Naive thymus-derived CD4-positive, alpha-beta T cell (primary cell): ENCODE data around the gene ANKRD44. TPM values are rescaled to one million over a fixed set of nuclear protein-coding genes. Genes with fewer than 3 reads are reported as not detected.
A peak's percentile ranks its signal among the peaks of the same experiment; 100 is the strongest.

ENCODE experiments used
- ATAC-seq: fragments of 150-1000 bp; cut with Tn5 transposase; 2 replicates; pipeline ENCODE4 v1.10.0; 2021; ENCODE audit warnings: mild to moderate bottlenecking, moderate library complexity
- CTCF ChIA-PET: fragments of 350-600 bp; sonication (Branson Sonifier 250); formaldehyde crosslinking; loops from one replicate; lab custom pipeline; 2021; ENCODE audit warnings: antibody characterized with exemption; lab: Charles Lee
- POLR2A ChIA-PET: fragments of 350-600 bp; sonication (Branson Sonifier 250); formaldehyde crosslinking; loops from one replicate; lab custom pipeline; 2021; ENCODE audit warnings: antibody characterized with exemption, inconsistent platforms; lab: Charles Lee
- DNase-seq, 9 donors: peaks; one replicate each; pipeline versions ENCODE4 v3.0.0 to v3.0.0-alpha.2; 2020 to 2022; ENCODE audit warnings: mixed read lengths in 1 of 9
- H3K27ac ChIP-seq: one replicate; pipeline ENCODE4 v1.7.0; 2013; ENCODE audit warnings: mild to moderate bottlenecking, low read depth, low read length, moderate library complexity
- H3K27me3 ChIP-seq, 2 donors: one replicate each; pipeline ENCODE4 v1.7.0; 2013; ENCODE audit warnings: low read length in 2 of 2, mild to moderate bottlenecking in 2 of 2, moderate library complexity in 2 of 2; ENCODE audit not compliant: control insufficient read depth in 2 of 2, insufficient read depth in 2 of 2
- H3K36me3 ChIP-seq, 3 experiments: 1 replicate in 2 of 3; 2 replicates in 1 of 3; pipeline ENCODE4 v1.7.0; 2013; ENCODE audit warnings: low read length in 3 of 3, mild to moderate bottlenecking in 3 of 3, moderate library complexity in 1 of 3; ENCODE audit not compliant: insufficient read depth in 3 of 3, control insufficient read depth in 2 of 3
- H3K4me1 ChIP-seq, 2 donors: one replicate each; pipeline ENCODE4 v1.7.0; 2013; ENCODE audit warnings: low read length in 2 of 2, mild to moderate bottlenecking in 2 of 2, moderate library complexity in 1 of 2; ENCODE audit not compliant: control insufficient read depth in 2 of 2, insufficient read depth in 2 of 2
- H3K4me3 ChIP-seq: 2 replicates; pipeline ENCODE4 v1.7.0; 2013; ENCODE audit warnings: mild to moderate bottlenecking, low read length
- H3K9me3 ChIP-seq, 3 experiments: 1 replicate in 2 of 3; 2 replicates in 1 of 3; pipeline ENCODE4 v1.7.0; 2013; ENCODE audit warnings: low read length in 3 of 3; ENCODE audit not compliant: control insufficient read depth in 2 of 3
- H3K27ac Mint-ChIP-seq, 9 donors: one replicate each; pipeline ENCODE4 v1.8.0; 2020 to 2022; ENCODE audit warnings: mixed read lengths in 9 of 9, mild to moderate bottlenecking in 8 of 9, moderate library complexity in 5 of 9, inconsistent platforms in 2 of 9
- H3K27me3 Mint-ChIP-seq, 5 donors: one replicate each; pipeline ENCODE4 v1.8.0; 2021 to 2022; ENCODE audit warnings: mixed read lengths in 5 of 5, mild to moderate bottlenecking in 1 of 5
- H3K36me3 Mint-ChIP-seq, 5 donors: one replicate each; pipeline ENCODE4 v1.8.0; 2020 to 2022; ENCODE audit warnings: mixed read lengths in 5 of 5, mild to moderate bottlenecking in 3 of 5, inconsistent platforms in 1 of 5
- H3K4me1 Mint-ChIP-seq, 7 donors: one replicate each; pipeline ENCODE4 v1.8.0; 2020 to 2022; ENCODE audit warnings: mixed read lengths in 7 of 7, mild to moderate bottlenecking in 3 of 7, inconsistent platforms in 1 of 7
- H3K4me3 Mint-ChIP-seq, 10 donors: one replicate each; pipeline ENCODE4 v1.8.0; 2020 to 2022; ENCODE audit warnings: mild to moderate bottlenecking in 10 of 10, mixed read lengths in 10 of 10, moderate library complexity in 6 of 10, inconsistent platforms in 2 of 10
- H3K9me3 Mint-ChIP-seq, 11 donors: one replicate each; pipeline ENCODE4 v1.8.0; 2020 to 2022; ENCODE audit warnings: mixed read lengths in 11 of 11, mild to moderate bottlenecking in 4 of 11, inconsistent platforms in 1 of 11, moderate library complexity in 1 of 11
- intact Hi-C, 2 donors: fragments of 100-400 bp; cut with micrococcal nuclease; formaldehyde crosslinking; loops; one replicate each; pipeline ENCODE4 v1.15.1; 2023
- polyA plus RNA-seq, 2 donors: library from polyadenylated mRNA; unstranded; fragments of 300-500 nt; fragmentation: Illumina TruSeq; gene quantifications; one replicate each; pipeline ENCODE4 v1.2.3, GENCODE V29; 2021
- total RNA-seq, 6 experiments: library from RNA in 5 of 6; stranded (reverse) in 5 of 6; gene quantifications; 1 replicate in 5 of 6; 2 replicates in 1 of 6; pipeline ENCODE4 v1.2.3 and lab custom pipeline; 2021 to 2026

Gene ANKRD44
- total and polyA plus RNA-seq, 7 experiments from 2014 or later: 88.6 to 296 (median 235) TPM

DNA sequence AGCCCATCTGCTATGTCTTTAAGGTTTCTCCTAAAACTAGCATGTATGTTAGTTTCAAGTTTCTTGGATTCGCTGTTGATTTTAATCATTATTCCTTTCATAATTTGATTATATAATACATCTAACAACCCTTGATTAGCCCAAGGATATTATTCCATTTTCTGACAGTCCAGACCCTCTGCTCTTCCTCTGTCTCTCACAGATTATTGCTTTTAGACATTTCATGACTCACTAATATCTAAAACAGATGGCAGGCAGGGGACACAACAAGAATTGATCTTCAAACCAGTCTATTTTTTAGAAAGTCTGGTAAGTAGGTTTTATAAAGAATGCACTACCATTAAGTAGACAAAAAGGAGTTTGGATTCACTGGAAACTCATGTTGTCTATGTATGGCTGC, 162.2 kb downstream of the ANKRD44 start:
- ATAC-seq (no peak), DNase-seq (no peak)
- no peak overlapping the region for H3K4me3 Mint-ChIP-seq
- H3K4me3 ChIP-seq: no peak overlapping the region
- peaks cover 0 to 8% (median 0%) of the 10 kb centered on the region in 3 experiments for H3K36me3 ChIP-seq
- H3K9me3 Mint-ChIP-seq: no peaks in the 10 kb centered on the region
- H3K27me3 ChIP-seq: no peaks in the 10 kb centered on the region
- peaks cover 0 to 27% (median 7%) of the 10 kb centered on the region in 5 donors for H3K36me3 Mint-ChIP-seq
- peaks cover 68 to 96% (median 87%) of the 10 kb centered on the region in 7 donors for H3K4me1 Mint-ChIP-seq
- H3K27ac Mint-ChIP-seq: peak overlapping the region in 7 of 9 donors; percentile 81 to 98 (median 92)
- H3K4me1 ChIP-seq: peaks cover 56 to 90% of the 10 kb centered on the region in 2 donors
- peak overlapping the region; percentile 27 for H3K27ac ChIP-seq
- H3K27me3 Mint-ChIP-seq: no peaks in the 10 kb centered on the region
- POLR2A ChIA-PET: interaction anchor here (1.5 kb wide), 1 partner anchor 10 kb away, joined by 4 read pairs; no protein-coding TSS in a partner anchor
- CTCF ChIA-PET: no interaction called here
- intact Hi-C loops: no loop called here
- no peaks in the 10 kb centered on the region for H3K9me3 ChIP-seq

GRCh38 chr2:197147942-197148341, 162.6 kb downstream of the ANKRD44 start:
- Histone ChIP-seq H3K27ac (peak overlapping the region; percentile 40), H3K4me3 (no peak overlapping the region), H3K27me3 (no peaks in the 10 kb centered on the region), H3K36me3 (peaks cover 0 to 8% (median 0%) of the 10 kb centered on the region in 3 experiments), H3K9me3 (no peaks in the 10 kb centered on the region), H3K4me1 (peaks cover 51 to 85% of the 10 kb centered on the region in 2 donors)
- H3K9me3 Mint-ChIP-seq: no peaks in the 10 kb centered on the region
- H3K27me3 Mint-ChIP-seq: no peaks in the 10 kb centered on the region
- peak overlapping the region in 2 of 10 donors; percentile 10 to 57 for H3K4me3 Mint-ChIP-seq
- peak overlapping the region; percentile 26 to 98 (median 91) for H3K27ac Mint-ChIP-seq
- DNase-seq (no peak), ATAC-seq (no peak)
- intact Hi-C loops: loop anchor here in 1 of 2 donors (2.0 kb wide), 1 partner anchor 33 kb away; no protein-coding TSS in a partner anchor
- CTCF ChIA-PET: no interaction called here
- POLR2A ChIA-PET: interaction anchor here (1.2 kb wide), 2 partner anchors 11 to 114 kb away, joined by 3 read pairs; no protein-coding TSS in a partner anchor
- H3K36me3 Mint-ChIP-seq: peaks cover 0 to 29% (median 7%) of the 10 kb centered on the region in 5 donors
- peaks cover 65 to 93% (median 84%) of the 10 kb centered on the region in 7 donors for H3K4me1 Mint-ChIP-seq

GRCh38 chr2:197146995-197147394, 163.6 kb downstream of the ANKRD44 start:
- DNase-seq (no peak), ATAC-seq (no peak)
- Histone ChIP-seq H3K36me3 (peaks cover 0 to 8% (median 0%) of the 10 kb centered on the region in 3 experiments), H3K4me3 (no peak overlapping the region), H3K27me3 (no peaks in the 10 kb centered on the region), H3K9me3 (no peaks in the 10 kb centered on the region), H3K4me1 (peaks cover 44 to 82% of the 10 kb centered on the region in 2 donors), H3K27ac (peak overlapping the region; percentile 47)
- Mint-ChIP-seq H3K27ac (peak overlapping the region; percentile 68 to 98 (median 91)), H3K27me3 (no peaks in the 10 kb centered on the region), H3K9me3 (no peaks in the 10 kb centered on the region), H3K36me3 (peaks cover 0 to 25% (median 15%) of the 10 kb centered on the region in 5 donors), H3K4me3 (peak overlapping the region in 7 of 10 donors; percentile 10 to 66 (median 52)), H3K4me1 (peaks cover 60 to 93% (median 84%) of the 10 kb centered on the region in 7 donors)
- intact Hi-C loops: loop anchor here in 1 of 2 donors (1.0 to 2.0 kb wide), 2 partner anchors 9 to 32 kb away; no protein-coding TSS in a partner anchor
- POLR2A ChIA-PET: interaction anchor here (1.2 kb wide), 2 partner anchors 10 to 115 kb away, joined by 3 read pairs; no protein-coding TSS in a partner anchor
- CTCF ChIA-PET: no interaction called here

DNA sequence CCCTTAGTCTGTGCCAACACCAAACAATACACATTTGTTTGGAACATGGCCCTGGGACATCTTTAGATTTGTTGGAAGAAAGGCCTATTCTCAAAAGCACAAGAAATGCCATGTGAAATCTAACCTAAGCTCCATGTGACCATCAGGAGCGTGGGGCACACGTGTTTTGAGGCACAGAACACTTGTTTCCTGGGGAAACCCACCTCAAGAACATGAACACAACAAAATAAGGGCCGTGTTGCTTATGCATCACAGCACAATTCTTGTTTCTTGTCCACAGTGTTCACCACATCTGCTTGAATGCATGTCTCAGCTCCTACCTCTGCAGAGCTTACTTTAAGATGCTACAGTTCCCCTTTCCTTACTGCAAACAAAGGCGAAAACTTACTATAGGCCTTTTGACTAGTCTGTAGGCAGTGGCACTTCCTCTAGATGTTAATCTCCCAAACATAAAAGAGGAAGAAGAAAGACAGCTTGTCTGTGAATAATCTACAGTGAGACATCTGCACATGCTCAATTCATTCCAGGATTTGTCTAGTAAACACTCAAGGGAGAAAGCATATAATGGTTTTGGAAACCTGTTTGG, 165.0 kb downstream of the ANKRD44 start:
- CTCF ChIA-PET: interaction anchor here (0.8 to 1.7 kb wide), 7 partner anchors 11 to 233 kb away, joined by 3 to 6 read pairs (median 4); no protein-coding TSS in a partner anchor
- Mint-ChIP-seq H3K27ac (peak overlapping the region; percentile 73 to 98 (median 93)), H3K9me3 (no peaks in the 10 kb centered on the region), H3K4me3 (peak overlapping the region; percentile 0 to 71 (median 49)), H3K4me1 (peaks cover 57 to 93% (median 84%) of the 10 kb centered on the region in 7 donors), H3K36me3 (peaks cover 0 to 25% (median 20%) of the 10 kb centered on the region in 5 donors), H3K27me3 (no peaks in the 10 kb centered on the region)
- ATAC-seq: peak; percentile 95
- intact Hi-C loops: loop anchor here in 1 of 2 donors (1.0 to 2.0 kb wide), 4 partner anchors 7 to 31 kb away; no protein-coding TSS in a partner anchor
- Histone ChIP-seq H3K9me3 (no peaks in the 10 kb centered on the region), H3K27ac (peak overlapping the region; percentile 62), H3K27me3 (no peaks in the 10 kb centered on the region), H3K36me3 (peaks cover 0 to 8% (median 0%) of the 10 kb centered on the region in 3 experiments), H3K4me1 (peaks cover 56 to 77% of the 10 kb centered on the region in 2 donors), H3K4me3 (peak overlapping the region; percentile 8)
- POLR2A ChIA-PET: interaction anchor here (0.6 to 1.1 kb wide), 6 partner anchors 9 to 212 kb away, joined by 3 to 5 read pairs (median 3); no protein-coding TSS in a partner anchor
- DNase-seq: peak in 7 of 9 donors; percentile 46 to 74 (median 66)

GRCh38 chr2:197144183-197144582, 166.4 kb downstream of the ANKRD44 start:
- POLR2A ChIA-PET: interaction anchor here (0.5 to 0.6 kb wide), 2 partner anchors 291 to 1309 kb away, joined by 3 read pairs; no protein-coding TSS in a partner anchor
- Histone ChIP-seq H3K4me1 (peaks cover 64 to 75% of the 10 kb centered on the region in 2 donors), H3K4me3 (no peak overlapping the region), H3K36me3 (peaks cover 0 to 8% (median 0%) of the 10 kb centered on the region in 3 experiments), H3K9me3 (no peaks in the 10 kb centered on the region), H3K27me3 (no peaks in the 10 kb centered on the region), H3K27ac (peak overlapping the region; percentile 62)
- H3K36me3 Mint-ChIP-seq: peaks cover 0 to 24% (median 18%) of the 10 kb centered on the region in 5 donors
- ATAC-seq: no peak
- peak overlapping the region in 5 of 10 donors; percentile 35 to 71 (median 52) for H3K4me3 Mint-ChIP-seq
- CTCF ChIA-PET: interaction anchor here (0.8 to 1.9 kb wide), 3 partner anchors 8 to 31 kb away, joined by 3 to 7 read pairs (median 5); no protein-coding TSS in a partner anchor
- intact Hi-C loops: no loop called here
- no peaks in the 10 kb centered on the region for H3K9me3 Mint-ChIP-seq
- peaks cover 48 to 93% (median 83%) of the 10 kb centered on the region in 7 donors for H3K4me1 Mint-ChIP-seq
- H3K27me3 Mint-ChIP-seq: no peaks in the 10 kb centered on the region
- H3K27ac Mint-ChIP-seq: peak overlapping the region; percentile 54 to 98 (median 84)
- DNase-seq: no peak

- Histone ChIP-seq H3K36me3 (peaks cover 0 to 8% (median 0%) of the 10 kb centered on the region in 3 experiments), H3K4me1 (peaks cover 67 to 77% of the 10 kb centered on the region in 2 donors), H3K9me3 (no peaks in the 10 kb centered on the region), H3K27ac (peak overlapping the region; percentile 10), H3K4me3 (no peak overlapping the region), H3K27me3 (no peaks in the 10 kb centered on the region)
- H3K27me3 Mint-ChIP-seq: no peaks in the 10 kb centered on the region
- peaks cover 0 to 26% (median 21%) of the 10 kb centered on the region in 5 donors for H3K36me3 Mint-ChIP-seq
- intact Hi-C loops: no loop called here
- no peaks in the 10 kb centered on the region for H3K9me3 Mint-ChIP-seq
- peak overlapping the region in 8 of 10 donors; percentile 21 to 58 (median 36) for H3K4me3 Mint-ChIP-seq
- DNase-seq (no peak), ATAC-seq (no peak)
- POLR2A ChIA-PET: interaction anchor here (0.6 to 1.4 kb wide), 6 partner anchors 8 to 355 kb away, joined by 3 to 9 read pairs (median 3); no protein-coding TSS in a partner anchor
- peak overlapping the region; percentile 17 to 95 (median 69) for H3K27ac Mint-ChIP-seq
- CTCF ChIA-PET: interaction anchor here (0.6 to 1.2 kb wide), 4 partner anchors 9 to 223 kb away, joined by 3 to 5 read pairs (median 4); no protein-coding TSS in a partner anchor
- peaks cover 54 to 93% (median 83%) of the 10 kb centered on the region in 7 donors for H3K4me1 Mint-ChIP-seq
These were observed 168.7 kb downstream of the ANKRD44 start for GRCh38 chr2:197141702-197142473.
